Measurements from ENCODE around the gene KRT78. TPM values are rescaled to one million over a fixed set of nuclear protein-coding genes. Genes with fewer than 3 reads are reported as not detected.

Gene KRT78
- total and polyA plus RNA-seq, 4 donors: 0.06 TPM; not detected in 3

DNA sequence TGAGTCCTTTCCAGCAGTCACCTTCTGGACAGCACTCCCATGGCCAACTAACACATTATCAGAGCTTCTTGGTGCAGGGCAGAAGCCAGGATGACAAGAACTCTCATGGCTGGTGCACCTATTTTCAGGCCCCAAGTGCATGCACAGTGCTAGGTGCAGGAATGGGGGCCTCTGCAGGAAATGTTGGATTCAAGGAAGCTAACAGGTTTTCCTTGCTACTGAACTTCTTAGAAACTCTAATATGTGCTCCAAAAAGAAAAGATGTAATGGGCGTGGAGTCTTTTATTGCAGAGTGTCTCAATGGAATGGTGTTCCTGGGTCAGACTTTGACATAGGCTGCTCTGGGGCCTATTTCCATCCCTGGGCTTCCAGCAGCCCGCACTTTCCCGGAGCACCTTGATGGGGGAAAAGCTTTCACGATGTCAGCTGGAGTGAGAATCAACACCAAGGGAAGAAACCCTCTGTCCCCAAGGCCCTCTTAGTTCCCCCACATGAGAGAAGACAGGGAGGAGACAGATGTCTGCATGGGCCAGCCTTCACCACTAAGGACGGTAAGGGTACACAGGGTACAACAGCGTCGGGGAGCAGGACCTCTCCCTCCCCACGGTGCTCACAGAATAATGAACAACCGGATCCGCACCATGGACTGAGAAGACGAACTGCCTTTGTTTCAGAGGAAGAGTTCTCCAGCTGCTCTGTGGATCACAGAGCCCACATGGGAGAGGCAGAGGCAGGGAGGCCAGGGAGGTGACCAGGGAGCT, 59.7 kb downstream of the KRT78 start:
- Histone ChIP-seq H3K4me1 (ENCODE audit: control insufficient read depth in 4 of 4, insufficient read depth in 4 of 4, low read length in 3 of 4) (no peaks in the 10 kb centered on the region), H3K4me3 (ENCODE audit: low read depth in 1 of 3, low read length in 3 of 3) (no peak overlapping the region), H3K9ac (ENCODE audit: low read depth in 1 of 2, low read length in 2 of 2) (no peak overlapping the region), H3K27ac (ENCODE audit: low read depth in 1 of 2, low read length in 2 of 2) (no peak overlapping the region), H3K9me3 (ENCODE audit: control insufficient read depth in 4 of 4, low read length in 3 of 4) (no peaks in the 10 kb centered on the region), H3K27me3 (ENCODE audit: control insufficient read depth in 4 of 4, insufficient read depth in 4 of 4, low read length in 3 of 4) (peaks cover 0 to 2% (median 0%) of the 10 kb centered on the region in 4 donors), H3K36me3 (ENCODE audit: control insufficient read depth in 4 of 4, insufficient read depth in 3 of 4, low read depth in 1 of 4, low read length in 3 of 4) (no peaks in the 10 kb centered on the region)
- DNase-seq (ENCODE audit: low spot score): no peak
- 93% methylated on average over 11 of the region's 11 CpGs for WGBS
- no peak for TF ChIP-seq YY1 (IDR thresholded peaks at IDR 0.05)
- no peak for TF ChIP-seq CTCF (IDR thresholded peaks at IDR 0.05; ENCODE audit: low read depth, low read length, missing input control)
- TF ChIP-seq, protein P1, sequence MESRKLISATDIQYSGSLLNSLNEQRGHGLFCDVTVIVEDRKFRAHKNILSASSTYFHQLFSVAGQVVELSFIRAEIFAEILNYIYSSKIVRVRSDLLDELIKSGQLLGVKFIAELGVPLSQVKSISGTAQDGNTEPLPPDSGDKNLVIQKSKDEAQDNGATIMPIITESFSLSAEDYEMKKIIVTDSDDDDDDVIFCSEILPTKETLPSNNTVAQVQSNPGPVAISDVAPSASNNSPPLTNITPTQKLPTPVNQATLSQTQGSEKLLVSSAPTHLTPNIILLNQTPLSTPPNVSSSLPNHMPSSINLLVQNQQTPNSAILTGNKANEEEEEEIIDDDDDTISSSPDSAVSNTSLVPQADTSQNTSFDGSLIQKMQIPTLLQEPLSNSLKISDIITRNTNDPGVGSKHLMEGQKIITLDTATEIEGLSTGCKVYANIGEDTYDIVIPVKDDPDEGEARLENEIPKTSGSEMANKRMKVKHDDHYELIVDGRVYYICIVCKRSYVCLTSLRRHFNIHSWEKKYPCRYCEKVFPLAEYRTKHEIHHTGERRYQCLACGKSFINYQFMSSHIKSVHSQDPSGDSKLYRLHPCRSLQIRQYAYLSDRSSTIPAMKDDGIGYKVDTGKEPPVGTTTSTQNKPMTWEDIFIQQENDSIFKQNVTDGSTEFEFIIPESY (IDR thresholded peaks at IDR 0.05): no peak
- TF ChIP-seq SP1 (IDR thresholded peaks at IDR 0.05): no peak
- no peak for TF ChIP-seq JUND (IDR thresholded peaks at IDR 0.05)
- TF ChIP-seq, protein P2, sequence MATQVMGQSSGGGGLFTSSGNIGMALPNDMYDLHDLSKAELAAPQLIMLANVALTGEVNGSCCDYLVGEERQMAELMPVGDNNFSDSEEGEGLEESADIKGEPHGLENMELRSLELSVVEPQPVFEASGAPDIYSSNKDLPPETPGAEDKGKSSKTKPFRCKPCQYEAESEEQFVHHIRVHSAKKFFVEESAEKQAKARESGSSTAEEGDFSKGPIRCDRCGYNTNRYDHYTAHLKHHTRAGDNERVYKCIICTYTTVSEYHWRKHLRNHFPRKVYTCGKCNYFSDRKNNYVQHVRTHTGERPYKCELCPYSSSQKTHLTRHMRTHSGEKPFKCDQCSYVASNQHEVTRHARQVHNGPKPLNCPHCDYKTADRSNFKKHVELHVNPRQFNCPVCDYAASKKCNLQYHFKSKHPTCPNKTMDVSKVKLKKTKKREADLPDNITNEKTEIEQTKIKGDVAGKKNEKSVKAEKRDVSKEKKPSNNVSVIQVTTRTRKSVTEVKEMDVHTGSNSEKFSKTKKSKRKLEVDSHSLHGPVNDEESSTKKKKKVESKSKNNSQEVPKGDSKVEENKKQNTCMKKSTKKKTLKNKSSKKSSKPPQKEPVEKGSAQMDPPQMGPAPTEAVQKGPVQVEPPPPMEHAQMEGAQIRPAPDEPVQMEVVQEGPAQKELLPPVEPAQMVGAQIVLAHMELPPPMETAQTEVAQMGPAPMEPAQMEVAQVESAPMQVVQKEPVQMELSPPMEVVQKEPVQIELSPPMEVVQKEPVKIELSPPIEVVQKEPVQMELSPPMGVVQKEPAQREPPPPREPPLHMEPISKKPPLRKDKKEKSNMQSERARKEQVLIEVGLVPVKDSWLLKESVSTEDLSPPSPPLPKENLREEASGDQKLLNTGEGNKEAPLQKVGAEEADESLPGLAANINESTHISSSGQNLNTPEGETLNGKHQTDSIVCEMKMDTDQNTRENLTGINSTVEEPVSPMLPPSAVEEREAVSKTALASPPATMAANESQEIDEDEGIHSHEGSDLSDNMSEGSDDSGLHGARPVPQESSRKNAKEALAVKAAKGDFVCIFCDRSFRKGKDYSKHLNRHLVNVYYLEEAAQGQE (IDR thresholded peaks at IDR 0.05): no peak
- no peak for TF ChIP-seq GABPA (IDR thresholded peaks at IDR 0.05 in 1 of 2, conservative IDR thresholded peaks at IDR 0.05 in 1 of 2)
- no peak for TF ChIP-seq HNF4A (conservative IDR thresholded peaks at IDR 0.05)
- TF ChIP-seq, protein P3, sequence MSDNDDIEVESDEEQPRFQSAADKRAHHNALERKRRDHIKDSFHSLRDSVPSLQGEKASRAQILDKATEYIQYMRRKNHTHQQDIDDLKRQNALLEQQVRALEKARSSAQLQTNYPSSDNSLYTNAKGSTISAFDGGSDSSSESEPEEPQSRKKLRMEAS (IDR thresholded peaks at IDR 0.05): no peak
- TF ChIP-seq NR2F2 (IDR thresholded peaks at IDR 0.05): no peak
- TF ChIP-seq EGR1 (IDR thresholded peaks at IDR 0.05; ENCODE audit: low read depth in 2 of 2): no peak

- WGBS: 82% methylated on average over 6 of the region's 6 CpGs
- H3K9ac ChIP-seq (ENCODE audit: low read depth in 1 of 2, low read length in 2 of 2): no peak overlapping the region
- H3K27me3 ChIP-seq (ENCODE audit: control insufficient read depth in 4 of 4, insufficient read depth in 4 of 4, low read length in 3 of 4): peaks cover 0 to 2% (median 0%) of the 10 kb centered on the region in 4 donors
- H3K36me3 ChIP-seq (ENCODE audit: control insufficient read depth in 4 of 4, insufficient read depth in 3 of 4, low read depth in 1 of 4, low read length in 3 of 4): no peaks in the 10 kb centered on the region
- H3K9me3 ChIP-seq (ENCODE audit: control insufficient read depth in 4 of 4, low read length in 3 of 4): no peaks in the 10 kb centered on the region
- no peak overlapping the region for H3K27ac ChIP-seq (ENCODE audit: low read depth in 1 of 2, low read length in 2 of 2)
- H3K4me3 ChIP-seq (ENCODE audit: low read depth in 1 of 3, low read length in 3 of 3): no peak overlapping the region
- DNase-seq (ENCODE audit: low spot score): no peak
- no peaks in the 10 kb centered on the region for H3K4me1 ChIP-seq (ENCODE audit: control insufficient read depth in 4 of 4, insufficient read depth in 4 of 4, low read length in 3 of 4)
- no peak for TF ChIP-seq RXRA (IDR thresholded peaks at IDR 0.05)
- no peak for TF ChIP-seq HNF4A (conservative IDR thresholded peaks at IDR 0.05)
- no peak for TF ChIP-seq YY1 (IDR thresholded peaks at IDR 0.05)
- no peak for TF ChIP-seq GABPA (IDR thresholded peaks at IDR 0.05 in 1 of 2, conservative IDR thresholded peaks at IDR 0.05 in 1 of 2)
- TF ChIP-seq HNF4G (IDR thresholded peaks at IDR 0.05): no peak
- TF ChIP-seq, protein P2 (IDR thresholded peaks at IDR 0.05): no peak
- no peak for TF ChIP-seq JUND (IDR thresholded peaks at IDR 0.05)
- no peak for TF ChIP-seq EGR1 (IDR thresholded peaks at IDR 0.05; ENCODE audit: low read depth in 2 of 2)
- no peak for TF ChIP-seq SP1 (IDR thresholded peaks at IDR 0.05)
- TF ChIP-seq, protein P3 (IDR thresholded peaks at IDR 0.05): no peak
- no peak for TF ChIP-seq TAF1 (conservative IDR thresholded peaks at IDR 0.05)
- TF ChIP-seq RAD21 (IDR thresholded peaks at IDR 0.05): no peak
- no peak for TF ChIP-seq NR2F2 (IDR thresholded peaks at IDR 0.05)
- TF ChIP-seq, protein P4, sequence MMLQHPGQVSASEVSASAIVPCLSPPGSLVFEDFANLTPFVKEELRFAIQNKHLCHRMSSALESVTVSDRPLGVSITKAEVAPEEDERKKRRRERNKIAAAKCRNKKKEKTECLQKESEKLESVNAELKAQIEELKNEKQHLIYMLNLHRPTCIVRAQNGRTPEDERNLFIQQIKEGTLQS (IDR thresholded peaks at IDR 0.05): no peak
These were observed 60.5 kb downstream of the KRT78 start for GRCh38 chr12:52788192-52788875.
